K562 (cell line): ENCODE results near the gene DNAJC18. TPM values are rescaled to one million over a fixed set of nuclear protein-coding genes. Genes with fewer than 3 reads are reported as not detected.

Experiments
- ATF7 ChIP-seq: fragments of 450-650 bp; IDR thresholded peaks from 2 replicates; pipeline ENCODE4 v1.7.1; 2014; ENCODE audit warnings: mild to moderate bottlenecking, moderate library complexity
- BRF2 ChIP-seq: IDR thresholded peaks from 3 replicates; pipeline ENCODE4 v1.6.1; 2011; ENCODE audit warnings: borderline replicate concordance, mild to moderate bottlenecking; ENCODE audit not compliant: insufficient read length, insufficient read depth
- CC2D1A ChIP-seq: fragments of 450-650 bp; IDR thresholded peaks from 2 replicates; pipeline ENCODE4 v1.6.1; 2017; ENCODE audit warnings: mild to moderate bottlenecking
- CTBP1 ChIP-seq: fragments of 450-650 bp; IDR thresholded peaks from 2 replicates; pipeline ENCODE4 v1.6.1; 2016; ENCODE audit warnings: borderline replicate concordance
- DIDO1 ChIP-seq: fragments of 450-650 bp; IDR thresholded peaks from 2 replicates; pipeline ENCODE4 v1.6.1; 2016; ENCODE audit warnings: low read depth, missing biosample characterization, missing genetic modification characterization
- ESRRB ChIP-seq: fragments of 250-450 bp; sonication (Bioruptor Pico); IDR thresholded peaks from 2 replicates; pipeline ENCODE4 v1.5.0; 2020; ENCODE audit warnings: mild to moderate bottlenecking, moderate library complexity, borderline replicate concordance
- GABPA ChIP-seq: fragments of 200-800 bp; sonication (Bioruptor generic); conservative IDR thresholded peaks from 2 replicates; pipeline ENCODE4 v1.6.1; 2016; ENCODE audit warnings: low read depth, missing genetic modification characterization, missing compliant biosample characterization
- HOMEZ ChIP-seq: fragments of 250-450 bp; sonication (Bioruptor Pico); IDR thresholded peaks from 2 replicates; pipeline ENCODE4 v1.4.0; 2020; ENCODE audit warnings: mild to moderate bottlenecking, moderate library complexity
- KDM5B ChIP-seq: fragments of 200-600 bp; sonication (generic); IDR thresholded peaks from 2 replicates; pipeline ENCODE4 v1.6.1; 2012; ENCODE audit warnings: low read depth, mild to moderate bottlenecking, moderate library complexity, low read length, control low read depth, inconsistent platforms; ENCODE audit not compliant: insufficient replicate concordance
- MTA1 ChIP-seq: fragments of 450-650 bp; IDR thresholded peaks from 2 replicates; pipeline ENCODE4 v1.6.1; 2017; ENCODE audit warnings: borderline replicate concordance
- MTA3 ChIP-seq: fragments of 450-650 bp; formaldehyde crosslinking; IDR thresholded peaks from 2 replicates; pipeline ENCODE4 v1.6.1; 2017; ENCODE audit warnings: mild to moderate bottlenecking, borderline replicate concordance
- MXD1 ChIP-seq: fragments of 250-450 bp; sonication (Bioruptor Pico); IDR thresholded peaks from 2 replicates; pipeline ENCODE4 v1.8.0; 2021; ENCODE audit warnings: borderline replicate concordance, mild to moderate bottlenecking, moderate library complexity; ENCODE audit not compliant: poor library complexity, severe bottlenecking
- NR2C2 ChIP-seq, 2 experiments: fragments of 200-800 bp in 1 of 2; sonication (Bioruptor generic) in 1 of 2; sonication (generic) in 1 of 2; formaldehyde crosslinking in 1 of 2; IDR thresholded peaks; 2 replicates each; pipeline versions ENCODE4 v1.6.1 to v1.8.0; 2016 to 2022; ENCODE audit warnings: mild to moderate bottlenecking in 1 of 2, missing compliant biosample characterization in 1 of 2, missing genetic modification characterization in 1 of 2, missing genetic modification reagents in 1 of 2
- POLR2G ChIP-seq: fragments of 200-400 bp; formaldehyde crosslinking; IDR thresholded peaks from 2 replicates; pipeline ENCODE4 v1.6.1; 2017; ENCODE audit warnings: low read depth, mild to moderate bottlenecking, antibody characterized with exemption, low read length, moderate library complexity
- POLR3G ChIP-seq: IDR thresholded peaks from 2 replicates; pipeline ENCODE4 v1.6.1; 2011; ENCODE audit not compliant: insufficient read length, insufficient replicate concordance; ENCODE audit errors: extremely low read depth
- PREB ChIP-seq: sonication (generic); formaldehyde crosslinking; IDR thresholded peaks from 2 replicates; pipeline ENCODE4 v1.8.1; 2023; ENCODE audit warnings: mild to moderate bottlenecking, missing genetic modification reagents
- RBM14 ChIP-seq: fragments of 200-400 bp; formaldehyde crosslinking; IDR thresholded peaks from 2 replicates; pipeline ENCODE4 v1.6.1; 2018; ENCODE audit warnings: low read depth, mild to moderate bottlenecking, low read length, moderate library complexity, borderline replicate concordance; ENCODE audit not compliant: insufficient read depth
- THRB ChIP-seq: fragments of 450-650 bp; formaldehyde crosslinking; conservative IDR thresholded peaks from 2 replicates; pipeline ENCODE4 v1.4.0; 2022; ENCODE audit warnings: mild to moderate bottlenecking, missing genetic modification characterization
- ZBTB26 ChIP-seq: fragments of 450-650 bp; formaldehyde crosslinking; IDR thresholded peaks from 2 replicates; pipeline ENCODE4 v1.4.0; 2022; ENCODE audit warnings: missing genetic modification characterization
- ZNF175 ChIP-seq: fragments of 200-800 bp; sonication (Bioruptor generic); IDR thresholded peaks from 2 replicates; pipeline ENCODE4 v1.6.1; 2016; ENCODE audit warnings: low read depth, mild to moderate bottlenecking, missing genetic modification characterization, missing compliant biosample characterization
- polyA plus RNA-seq, 8 experiments: library from polyadenylated mRNA; depleted of rRNA in 4 of 8; stranded (reverse) in 5 of 8; unstranded in 3 of 8; fragments of >200 nt; fragmentation: Nextera tagmentation in 2 of 8; fragmentation: Illumina TruSeq in 1 of 8; extraction: Ambion mirVana in 2 of 8; extraction: Trizol in 1 of 8; gene quantifications; 2 replicates each; pipeline versions ENCODE4 v1.2.1 to v1.2.3, GENCODE V29; 2011 to 2014; ENCODE audit warnings: inconsistent platforms in 1 of 8, missing spikeins in 1 of 8
- total RNA-seq, 7 experiments: library from RNA; depleted of rRNA in 6 of 7; stranded (reverse); fragments of >200 nt in 6 of 7; fragmentation: Illumina TruSeq in 2 of 7; extraction: Trizol in 2 of 7; gene quantifications; 2 replicates each; pipeline versions ENCODE4 v1.2.1 to v1.2.3, GENCODE V29; 2011 to 2021; ENCODE audit warnings: low replicate concordance in 1 of 7

Gene DNAJC18
- total and polyA plus RNA-seq, 9 of the 15 experiments (the other 6 are each of a cell fraction or from before 2014, with no cell fraction given): 1.5 to 13.3 (median 7.5) TPM

- TF ChIP-seq HOMEZ (CRISPR knock-in tag) (no peak), GABPA (tag) (no peak), ESRRB (CRISPR knock-in tag) (no peak), ZNF175 (CRISPR knock-in tag) (no peak), ZBTB26 (CRISPR knock-in tag) (no peak), CTBP1 (no peak; the same call in 1 of the 2 replicates), MXD1 (CRISPR knock-in tag) (no peak), DIDO1 (tag) (no peak), PREB (CRISPR knock-in tag) (no peak), ATF7 (peak; percentile 40; the same call in 1 of the 2 replicates), RBM14 (no peak), MTA3 (no peak), CC2D1A (peak; percentile 57), THRB (CRISPR knock-in tag) (no peak), MTA1 (no peak), POLR3G (no peak), KDM5B (no peak), BRF2 (no peak), POLR2G (no peak), NR2C2 (CRISPR knock-in tag; IDR thresholded peaks at IDR 0.05) (no peak), NR2C2 (tag; IDR thresholded peaks at IDR 0.05) (no peak)
Observed at GRCh38 chr5:139422307-139422893, 16.9 kb downstream of the DNAJC18 start (continued).
